NT2/D1 (cell line): ENCODE results near the gene CYB561D2.

Source experiments
- DNase-seq: peaks from one replicate; pipeline ENCODE4 v3.0.0-alpha.2; 2011; ENCODE audit warnings: low read depth, low spot score
- H3K27me3 ChIP-seq: 2 replicates; pipeline ENCODE4 v1.6.0; 2011; ENCODE audit warnings: mild to moderate bottlenecking; ENCODE audit not compliant: insufficient read length, insufficient read depth
- H3K36me3 ChIP-seq: 2 replicates; pipeline ENCODE4 v1.6.1; 2011; ENCODE audit warnings: mild to moderate bottlenecking, low read length, mixed read lengths; ENCODE audit not compliant: insufficient read depth, insufficient read length
- H3K4me1 ChIP-seq: 2 replicates; pipeline ENCODE4 v1.5.1; 2011; ENCODE audit not compliant: insufficient read depth, insufficient read length
- H3K4me3 ChIP-seq: 2 replicates; pipeline ENCODE4 v1.5.1; 2011; ENCODE audit warnings: low read depth; ENCODE audit not compliant: insufficient read length
- H3K9ac ChIP-seq: 2 replicates; pipeline ENCODE4 v1.6.0; 2011; ENCODE audit warnings: low read depth; ENCODE audit not compliant: insufficient read length
- H3K9me3 ChIP-seq: 2 replicates; pipeline ENCODE4 v1.5.1; 2011; ENCODE audit warnings: mild to moderate bottlenecking, low read length; ENCODE audit not compliant: insufficient read depth
- SUZ12 ChIP-seq: IDR thresholded peaks from 2 replicates; pipeline ENCODE4 v1.6.1; 2011; ENCODE audit not compliant: insufficient read length, insufficient read depth; ENCODE audit errors: extremely low read depth
- YY1 ChIP-seq: IDR thresholded peaks from 2 replicates; pipeline ENCODE4 v1.6.1; 2011; ENCODE audit not compliant: insufficient read length, insufficient read depth
- ZNF274 ChIP-seq: IDR thresholded peaks from 2 replicates; pipeline ENCODE4 v1.6.1; 2011; ENCODE audit warnings: mild to moderate bottlenecking, low read depth, low read length

The CYB561D2 gene

GRCh38 chr3:50342813-50343633, 7.6 kb upstream of the CYB561D2 start:
- Histone ChIP-seq H3K9me3 (no peaks in the 10 kb centered on the region), H3K4me1 (peaks cover 18% of the 10 kb centered on the region), H3K9ac (no peak overlapping the region), H3K27me3 (peaks cover 40% of the 10 kb centered on the region), H3K36me3 (peaks cover 8% of the 10 kb centered on the region), H3K4me3 (no peak overlapping the region)
- TF ChIP-seq YY1 (no peak), SUZ12 (no peak), ZNF274 (no peak)
- DNase-seq: no peak

- peak overlapping the region; percentile 74 for H3K9ac ChIP-seq
- H3K36me3 ChIP-seq: peaks cover 23% of the 10 kb centered on the region
- H3K9me3 ChIP-seq: no peaks in the 10 kb centered on the region
- DNase-seq: no peak
- H3K4me1 ChIP-seq: peaks cover 16% of the 10 kb centered on the region
- H3K4me3 ChIP-seq: peak overlapping the region; percentile 31
- TF ChIP-seq SUZ12: no peak
- no peak for TF ChIP-seq ZNF274
- no peak for TF ChIP-seq YY1
- H3K27me3 ChIP-seq: peaks cover 40% of the 10 kb centered on the region
These were observed 5.7 kb upstream of the CYB561D2 start for GRCh38 chr3:50345008-50345407.

- Histone ChIP-seq H3K27me3 (peaks cover 36% of the 10 kb centered on the region), H3K9me3 (no peaks in the 10 kb centered on the region), H3K36me3 (peaks cover 23% of the 10 kb centered on the region), H3K4me3 (peak within 1 kb of the TSS; percentile 31), H3K9ac (peak within 1 kb of the TSS; percentile 74), H3K4me1 (peaks cover 16% of the 10 kb centered on the region)
- no peak for TF ChIP-seq YY1
- DNase-seq: peak; percentile 54
These were observed 5.0 kb upstream of the CYB561D2 start, which contains the start of gene ZMYND10 for GRCh38 chr3:50345586-50346234. Gene ZMYND10 (minus strand): TSS chr3:50345732. CDS start chr3:50345579, 153 bp downstream.

GRCh38 chr3:50347187-50347813, 3.4 kb upstream of the CYB561D2 start:
- DNase-seq: no peak
- TF ChIP-seq SUZ12: no peak
- peaks cover 15% of the 10 kb centered on the region for H3K4me1 ChIP-seq
- no peak overlapping the region for H3K9ac ChIP-seq
- H3K27me3 ChIP-seq: peaks cover 29% of the 10 kb centered on the region
- no peaks in the 10 kb centered on the region for H3K9me3 ChIP-seq
- no peak overlapping the region for H3K4me3 ChIP-seq
- peaks cover 32% of the 10 kb centered on the region for H3K36me3 ChIP-seq

- peak overlapping the region; percentile 100 for H3K4me3 ChIP-seq
- H3K9ac ChIP-seq: peak overlapping the region; percentile 96
- peaks cover 56% of the 10 kb centered on the region for H3K36me3 ChIP-seq
- no peaks in the 10 kb centered on the region for H3K9me3 ChIP-seq
- H3K4me1 ChIP-seq: peaks cover 9% of the 10 kb centered on the region
- peaks cover 10% of the 10 kb centered on the region for H3K27me3 ChIP-seq
- DNase-seq: no peak
- no peak for TF ChIP-seq SUZ12
- no peak for TF ChIP-seq ZNF274
- TF ChIP-seq YY1: no peak
These were observed 492 bp upstream of the CYB561D2 start for GRCh38 chr3:50350213-50350526.

- H3K9me3 ChIP-seq: no peaks in the 10 kb centered on the region
- TF ChIP-seq ZNF274: no peak
- TF ChIP-seq YY1: no peak
- H3K4me3 ChIP-seq: peak overlapping the region; percentile 100
- H3K9ac ChIP-seq: peak overlapping the region; percentile 66
- H3K27me3 ChIP-seq: peaks cover 1% of the 10 kb centered on the region
- no peak for DNase-seq
- H3K4me1 ChIP-seq: peaks cover 9% of the 10 kb centered on the region
- peaks cover 68% of the 10 kb centered on the region for H3K36me3 ChIP-seq
These were observed 648 bp downstream of the CYB561D2 start for GRCh38 chr3:50351323-50351697.

- TF ChIP-seq SUZ12: no peak
- TF ChIP-seq YY1: no peak
- TF ChIP-seq ZNF274: no peak
- no peaks in the 10 kb centered on the region for H3K9me3 ChIP-seq
- H3K27me3 ChIP-seq: no peaks in the 10 kb centered on the region
- no peak overlapping the region for H3K4me3 ChIP-seq
- peaks cover 16% of the 10 kb centered on the region for H3K4me1 ChIP-seq
- peaks cover 77% of the 10 kb centered on the region for H3K36me3 ChIP-seq
- no peak for DNase-seq
- H3K9ac ChIP-seq: peak overlapping the region; percentile 17
These were observed 2.1 kb downstream of the CYB561D2 start for GRCh38 chr3:50352781-50353180.
